Ascending aorta (tissue), 2 donors: Measurements from ENCODE around the gene CCDC170. TPM values are rescaled to one million over a fixed set of nuclear protein-coding genes. Genes with fewer than 3 reads are reported as not detected.

Experiments
- DNase-seq, 2 donors: peaks; one replicate each; pipeline ENCODE4 v3.0.0-alpha.2; 2019; ENCODE audit warnings: low spot score in 2 of 2
- H3K27ac ChIP-seq, 2 donors: fragments of 200-600 bp; sonication (generic); one replicate each; pipeline ENCODE4 v1.5.1; 2016 to 2017; ENCODE audit warnings: mild to moderate bottlenecking in 1 of 2
- H3K27me3 ChIP-seq: fragments of 200-600 bp; sonication (generic); one replicate; pipeline ENCODE4 v1.5.1; 2017
- H3K36me3 ChIP-seq, 2 donors: fragments of 200-600 bp; sonication (generic); one replicate each; pipeline ENCODE4 v1.5.1; 2016
- H3K4me1 ChIP-seq, 2 donors: fragments of 200-600 bp; sonication (generic); one replicate each; pipeline ENCODE4 v1.5.1; 2016 to 2017; ENCODE audit warnings: mild to moderate bottlenecking in 1 of 2
- H3K4me3 ChIP-seq, 2 donors: fragments of 200-600 bp; sonication (generic); one replicate each; pipeline ENCODE4 v1.5.1; 2016 to 2017; ENCODE audit warnings: mild to moderate bottlenecking in 1 of 2
- H3K9me3 ChIP-seq, 2 donors: fragments of 200-600 bp; sonication (generic); one replicate each; pipeline ENCODE4 v1.5.1; 2016
- CTCF ChIP-seq, 3 experiments: fragments of 200-600 bp in 2 of 3; fragments of 450-650 bp in 1 of 3; sonication (generic) in 2 of 3; IDR thresholded peaks; one replicate each; pipeline ENCODE4 v1.5.1; 2016 to 2019; ENCODE audit warnings: antibody characterized with exemption in 3 of 3, mild to moderate bottlenecking in 1 of 3, moderate library complexity in 1 of 3
- intact Hi-C: fragments of 100-400 bp; cut with DNase I; formaldehyde crosslinking; loops from one replicate; pipeline ENCODE4 v1.15.1; 2023
- total RNA-seq: library from RNA; depleted of rRNA; stranded (reverse); fragments of >200 nt; gene quantifications from one replicate; pipeline ENCODE4 v1.1.0, GENCODE V29; 2016

CCDC170 gene
- total RNA-seq, 1 donor from 2014 or later, result not detected

GRCh38 chr6:151548201-151548600, 54.4 kb downstream of the CCDC170 start:
- H3K36me3 ChIP-seq, result no peaks in the 10 kb centered on the region
- no peak overlapping the region for H3K27ac ChIP-seq
- intact Hi-C loops, result no loop called here
- H3K4me1 ChIP-seq, result no peaks in the 10 kb centered on the region
- H3K27me3 ChIP-seq, result no peaks in the 10 kb centered on the region
- TF ChIP-seq CTCF (IDR thresholded peaks at IDR 0.05), result no peak
- H3K9me3 ChIP-seq, result no peaks in the 10 kb centered on the region
- no peak for DNase-seq
- H3K4me3 ChIP-seq, result no peak overlapping the region

GRCh38 chr6:151549790-151550189, 56.0 kb downstream of the CCDC170 start:
- Histone ChIP-seq H3K4me3 (no peak overlapping the region), H3K27me3 (no peaks in the 10 kb centered on the region), H3K27ac (no peak overlapping the region), H3K4me1 (no peaks in the 10 kb centered on the region), H3K9me3 (no peaks in the 10 kb centered on the region), H3K36me3 (no peaks in the 10 kb centered on the region)
- intact Hi-C loops, result no loop called here
- TF ChIP-seq CTCF (IDR thresholded peaks at IDR 0.05), result no peak
- DNase-seq, result no peak

GRCh38 chr6:151550618-151551017, 56.8 kb downstream of the CCDC170 start:
- intact Hi-C loops, result no loop called here
- no peak for TF ChIP-seq CTCF (IDR thresholded peaks at IDR 0.05)
- DNase-seq, result no peak
- Histone ChIP-seq H3K4me1 (no peaks in the 10 kb centered on the region), H3K27ac (no peak overlapping the region), H3K36me3 (no peaks in the 10 kb centered on the region), H3K9me3 (no peaks in the 10 kb centered on the region), H3K4me3 (no peak overlapping the region), H3K27me3 (no peaks in the 10 kb centered on the region)

- TF ChIP-seq CTCF (IDR thresholded peaks at IDR 0.05), result no peak
- H3K4me3 ChIP-seq, result no peak overlapping the region
- H3K36me3 ChIP-seq, result no peaks in the 10 kb centered on the region
- no peaks in the 10 kb centered on the region for H3K9me3 ChIP-seq
- intact Hi-C loops, result no loop called here
- H3K27me3 ChIP-seq, result no peaks in the 10 kb centered on the region
- no peak for DNase-seq
- no peak overlapping the region for H3K27ac ChIP-seq
- H3K4me1 ChIP-seq, result no peaks in the 10 kb centered on the region
Observed at GRCh38 chr6:151551223-151551857, 57.5 kb downstream of the CCDC170 start.

- no peaks in the 10 kb centered on the region for H3K36me3 ChIP-seq
- peaks cover 0 to 2% of the 10 kb centered on the region in 2 donors for H3K9me3 ChIP-seq
- no peaks in the 10 kb centered on the region for H3K4me1 ChIP-seq
- no peak for TF ChIP-seq CTCF (IDR thresholded peaks at IDR 0.05)
- no peak overlapping the region for H3K4me3 ChIP-seq
- H3K27me3 ChIP-seq, result no peaks in the 10 kb centered on the region
- intact Hi-C loops, result no loop called here
- no peak overlapping the region for H3K27ac ChIP-seq
- DNase-seq, result no peak
Observed at GRCh38 chr6:151553416-151554165, 59.8 kb downstream of the CCDC170 start.
